ENCODE data around the gene TMEM54.
"Not testable (repeated sequence)": the region's sequence is repeated elsewhere in the genome, so short reads cannot be mapped to it uniquely, and the experiment has no call there.

Gene TMEM54

GRCh38 chr1:32927441-32927840 is 26.3 kb upstream of the TMEM54 start:
- H3K27me3 Mint-ChIP-seq: peaks cover 32% of the 10 kb centered on the region
- H3K9me3 Mint-ChIP-seq (ENCODE audit: low read depth): no peaks in the 10 kb centered on the region
- no peak overlapping the region for H3K4me3 Mint-ChIP-seq
- H3K4me1 Mint-ChIP-seq (ENCODE audit: low read depth): peaks cover 17% of the 10 kb centered on the region
- H3K36me3 Mint-ChIP-seq: no peaks in the 10 kb centered on the region
- no peak overlapping the region for H3K27ac Mint-ChIP-seq

- no peak overlapping the region for H3K4me3 Mint-ChIP-seq
- no peaks in the 10 kb centered on the region for H3K36me3 Mint-ChIP-seq
- no peak overlapping the region for H3K27ac Mint-ChIP-seq
- H3K9me3 Mint-ChIP-seq (ENCODE audit: low read depth): no peaks in the 10 kb centered on the region
- H3K4me1 Mint-ChIP-seq (ENCODE audit: low read depth): peaks cover 17% of the 10 kb centered on the region
- peaks cover 36% of the 10 kb centered on the region for H3K27me3 Mint-ChIP-seq
Observed at GRCh38 chr1:32926562-32926961, 25.4 kb upstream of the TMEM54 start.

- H3K9me3 Mint-ChIP-seq (ENCODE audit: low read depth): no peaks in the 10 kb centered on the region
- peaks cover 41% of the 10 kb centered on the region for H3K27me3 Mint-ChIP-seq
- H3K4me1 Mint-ChIP-seq (ENCODE audit: low read depth): peaks cover 17% of the 10 kb centered on the region
- peak overlapping the region; percentile 63 for H3K4me3 Mint-ChIP-seq
- H3K27ac Mint-ChIP-seq: no peak overlapping the region
- H3K36me3 Mint-ChIP-seq: no peaks in the 10 kb centered on the region
Observed at GRCh38 chr1:32925403-32926162, 24.4 kb upstream of the TMEM54 start.

DNA sequence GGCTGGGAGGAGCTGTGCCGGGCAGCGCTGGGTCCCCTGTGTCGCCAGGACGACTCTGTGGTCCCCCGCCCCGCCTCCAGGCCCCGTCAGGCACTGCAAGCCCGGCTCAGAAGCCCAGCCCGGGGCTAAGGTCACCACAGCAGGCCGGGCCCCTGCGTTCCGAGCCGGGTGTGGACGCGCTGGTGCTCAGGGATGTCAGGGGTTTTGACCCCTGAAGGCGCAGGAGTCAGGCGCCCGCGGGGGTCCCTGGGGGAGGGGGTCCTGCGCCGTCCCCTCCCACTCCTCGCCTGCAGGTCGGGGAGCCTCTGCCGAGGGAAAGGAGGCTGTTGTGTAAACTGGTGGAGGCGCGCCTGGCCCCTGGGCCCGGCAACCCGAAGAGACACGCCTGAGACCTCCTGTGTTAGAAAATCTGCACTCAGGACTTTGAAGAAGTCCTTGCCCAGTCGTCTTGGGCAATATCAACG is 23.7 kb upstream of the TMEM54 start:
- Mint-ChIP-seq H3K4me1 (ENCODE audit: low read depth) (peaks cover 19% of the 10 kb centered on the region), H3K4me3 (peak overlapping the region; percentile 63), H3K27me3 (peaks cover 45% of the 10 kb centered on the region), H3K9me3 (ENCODE audit: low read depth) (no peaks in the 10 kb centered on the region), H3K36me3 (no peaks in the 10 kb centered on the region), H3K27ac (no peak overlapping the region)

DNA sequence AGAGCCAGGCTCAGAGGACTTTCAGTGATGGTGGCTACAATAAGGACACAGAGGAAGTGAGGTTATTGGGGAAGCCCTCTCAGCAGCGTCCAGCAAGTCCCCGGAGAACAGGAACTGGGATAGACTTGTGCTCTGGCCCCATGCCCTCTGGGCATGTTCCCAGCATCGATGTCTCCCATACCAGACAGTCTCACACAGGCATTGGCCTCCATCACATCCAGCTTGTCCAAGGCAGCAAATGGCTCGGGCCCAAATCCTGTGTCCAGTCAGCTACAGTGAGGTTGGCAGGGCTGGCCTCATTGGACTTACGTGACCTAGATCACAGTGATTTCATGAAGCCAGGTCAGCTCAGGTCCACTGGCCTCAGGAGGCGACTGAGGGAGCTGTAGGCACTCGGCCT is 19.6 kb upstream of the TMEM54 start:
- Mint-ChIP-seq H3K27me3 (peaks cover 51% of the 10 kb centered on the region), H3K4me3 (no peak overlapping the region), H3K9me3 (ENCODE audit: low read depth) (no peaks in the 10 kb centered on the region), H3K36me3 (no peaks in the 10 kb centered on the region), H3K27ac (no peak overlapping the region), H3K4me1 (ENCODE audit: low read depth) (peaks cover 22% of the 10 kb centered on the region)

- H3K36me3 Mint-ChIP-seq: no peaks in the 10 kb centered on the region
- H3K9me3 Mint-ChIP-seq (ENCODE audit: low read depth): no peaks in the 10 kb centered on the region
- no peak overlapping the region for H3K27ac Mint-ChIP-seq
- H3K4me1 Mint-ChIP-seq (ENCODE audit: low read depth): peaks cover 14% of the 10 kb centered on the region
- H3K27me3 Mint-ChIP-seq: peaks cover 43% of the 10 kb centered on the region
- H3K4me3 Mint-ChIP-seq: no peak overlapping the region
Observed at GRCh38 chr1:32919811-32920733, 18.9 kb upstream of the TMEM54 start.

DNA sequence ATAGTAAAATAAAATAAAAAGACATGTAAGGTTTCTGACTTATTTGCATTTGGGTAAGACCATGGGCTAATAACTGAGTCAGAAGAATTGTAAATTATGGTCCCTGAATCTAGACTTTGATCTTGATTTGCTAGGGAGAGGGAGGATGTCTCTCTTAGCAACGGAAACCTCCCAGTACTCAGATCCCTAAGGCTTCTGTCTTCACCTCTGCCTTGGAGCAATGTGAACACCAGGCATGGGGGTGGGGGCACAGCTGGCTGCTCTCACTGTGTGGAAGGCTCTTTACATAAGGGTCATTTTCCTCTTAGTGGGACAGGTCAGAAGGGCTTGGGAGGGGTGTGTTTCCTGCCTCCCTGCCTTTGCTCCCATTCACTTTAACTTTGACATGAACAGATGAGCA is 17.0 kb upstream of the TMEM54 start:
- Mint-ChIP-seq H3K27me3 (peaks cover 29% of the 10 kb centered on the region), H3K36me3 (no peaks in the 10 kb centered on the region), H3K27ac (no peak overlapping the region), H3K9me3 (ENCODE audit: low read depth) (no peaks in the 10 kb centered on the region), H3K4me1 (ENCODE audit: low read depth) (peaks cover 5% of the 10 kb centered on the region), H3K4me3 (no peak overlapping the region)

- Mint-ChIP-seq H3K27me3 (peaks cover 24% of the 10 kb centered on the region), H3K27ac (no peak overlapping the region), H3K4me3 (no peak overlapping the region), H3K36me3 (no peaks in the 10 kb centered on the region), H3K4me1 (ENCODE audit: low read depth) (peaks cover 5% of the 10 kb centered on the region), H3K9me3 (ENCODE audit: low read depth) (no peaks in the 10 kb centered on the region)
Observed at GRCh38 chr1:32917521-32917920, 16.3 kb upstream of the TMEM54 start.

GRCh38 chr1:32915766-32916706 is 14.8 kb upstream of the TMEM54 start:
- Mint-ChIP-seq H3K27ac (no peak overlapping the region), H3K36me3 (no peaks in the 10 kb centered on the region), H3K4me3 (no peak overlapping the region), H3K27me3 (peaks cover 17% of the 10 kb centered on the region), H3K9me3 (ENCODE audit: low read depth) (no peaks in the 10 kb centered on the region), H3K4me1 (ENCODE audit: low read depth) (peaks cover 5% of the 10 kb centered on the region)

DNA sequence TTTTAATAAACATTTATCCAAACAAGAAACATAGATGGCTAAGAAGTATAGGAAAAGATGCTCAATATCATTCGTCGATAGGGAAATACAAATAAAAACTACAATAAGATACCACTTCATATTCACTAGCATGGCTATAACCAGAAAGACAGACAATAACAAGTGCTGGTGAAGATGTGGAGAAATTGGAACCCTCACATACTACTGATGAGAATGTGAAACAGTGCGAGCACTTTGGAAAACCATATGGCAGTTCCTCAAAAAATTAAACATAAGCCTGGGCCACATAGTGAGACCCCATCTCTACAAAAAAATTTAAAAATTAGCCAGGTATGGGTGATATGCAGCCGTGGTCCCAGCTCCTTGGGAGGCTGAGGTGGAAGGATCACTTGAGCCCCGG is 9.1 kb upstream of the TMEM54 start:
- H3K9me3 Mint-ChIP-seq (ENCODE audit: low read depth): no peaks in the 10 kb centered on the region
- no peaks in the 10 kb centered on the region for H3K36me3 Mint-ChIP-seq
- H3K27me3 Mint-ChIP-seq: no peaks in the 10 kb centered on the region
- H3K4me1 Mint-ChIP-seq (ENCODE audit: low read depth): no peaks in the 10 kb centered on the region
- no peak overlapping the region for H3K4me3 Mint-ChIP-seq
- no peak overlapping the region for H3K27ac Mint-ChIP-seq

DNA sequence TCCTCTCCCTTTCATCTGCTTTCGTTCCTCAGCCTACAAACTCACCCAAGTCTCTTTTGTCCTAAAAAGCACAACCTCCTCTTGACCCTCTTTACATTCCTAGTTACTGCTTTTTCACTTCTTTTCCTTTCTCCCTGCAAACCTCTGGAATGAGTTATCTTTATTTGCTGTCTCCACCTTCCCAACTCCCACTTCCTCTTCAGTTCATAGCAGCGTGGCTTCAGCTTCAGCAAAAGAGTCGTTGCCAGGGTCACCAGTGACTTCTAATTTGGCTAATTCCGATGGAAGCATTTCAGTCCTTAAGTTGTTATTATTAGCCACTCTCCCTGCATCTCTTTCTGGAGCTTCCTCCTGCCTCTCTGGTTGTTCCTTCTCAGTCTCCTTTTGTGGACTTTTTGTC is 6.2 kb upstream of the TMEM54 start:
- H3K36me3 Mint-ChIP-seq: no peaks in the 10 kb centered on the region
- H3K27ac Mint-ChIP-seq: no peak overlapping the region
- H3K4me1 Mint-ChIP-seq (ENCODE audit: low read depth): no peaks in the 10 kb centered on the region
- no peaks in the 10 kb centered on the region for H3K9me3 Mint-ChIP-seq (ENCODE audit: low read depth)
- H3K4me3 Mint-ChIP-seq: no peak overlapping the region
- peaks cover 3% of the 10 kb centered on the region for H3K27me3 Mint-ChIP-seq

- Mint-ChIP-seq H3K27me3 (peaks cover 6% of the 10 kb centered on the region), H3K4me3 (no peak overlapping the region), H3K4me1 (ENCODE audit: low read depth) (peaks cover 3% of the 10 kb centered on the region), H3K27ac (no peak overlapping the region), H3K9me3 (ENCODE audit: low read depth) (no peaks in the 10 kb centered on the region), H3K36me3 (no peaks in the 10 kb centered on the region)
Observed at GRCh38 chr1:32906654-32907053, 5.5 kb upstream of the TMEM54 start.

DNA sequence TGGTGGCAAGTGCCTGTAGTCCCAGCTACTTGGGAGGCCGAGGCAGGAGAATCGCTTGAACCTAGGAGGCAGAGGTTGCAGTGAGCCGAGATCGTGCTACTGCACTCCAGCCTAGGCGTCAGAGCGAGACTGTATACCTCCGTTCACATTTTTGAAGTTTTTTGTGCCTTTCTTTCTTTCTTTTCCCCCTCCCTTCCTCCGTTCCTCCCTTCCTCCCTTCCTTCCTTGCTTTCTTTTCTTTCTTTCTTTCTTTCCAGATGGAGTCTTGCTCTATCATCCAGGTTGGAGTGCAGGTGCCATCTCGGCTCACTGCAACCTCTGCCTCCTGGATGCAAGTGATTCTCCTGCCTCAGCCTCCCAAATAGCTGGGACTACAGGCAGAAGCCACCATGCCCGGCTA is 4.4 kb upstream of the TMEM54 start:
- H3K9me3 Mint-ChIP-seq (ENCODE audit: low read depth); H3K4me1 Mint-ChIP-seq (ENCODE audit: low read depth); H3K36me3 Mint-ChIP-seq; H3K27ac Mint-ChIP-seq; H3K4me3 Mint-ChIP-seq; H3K27me3 Mint-ChIP-seq: not testable (repeated sequence)

DNA sequence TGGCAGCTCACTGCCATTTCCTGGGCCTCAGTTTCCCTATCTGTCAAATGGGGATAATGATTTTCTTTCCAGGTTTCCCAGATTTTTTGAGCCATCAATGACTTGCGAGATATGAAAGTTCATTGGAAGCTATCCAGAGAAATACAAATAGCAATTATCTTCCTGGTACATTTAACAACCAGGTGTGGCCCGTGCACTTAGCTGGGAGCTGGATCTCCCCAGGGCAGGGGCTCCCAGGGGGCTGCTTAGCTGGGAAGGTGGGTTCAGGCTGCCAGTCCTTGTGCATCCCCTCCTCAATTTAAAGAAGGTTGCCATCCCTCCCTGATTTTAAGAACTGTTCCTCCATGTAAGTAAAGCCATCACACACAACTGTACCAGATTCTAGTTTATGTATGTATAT is 3.6 kb upstream of the TMEM54 start:
- Mint-ChIP-seq H3K27me3 (peaks cover 10% of the 10 kb centered on the region), H3K27ac (no peak overlapping the region), H3K36me3 (no peaks in the 10 kb centered on the region), H3K4me1 (ENCODE audit: low read depth) (peaks cover 7% of the 10 kb centered on the region), H3K4me3 (no peak overlapping the region), H3K9me3 (ENCODE audit: low read depth) (no peaks in the 10 kb centered on the region)
